ENCODE results near the gene SHH. TPM values are rescaled to one million over a fixed set of nuclear protein-coding genes. Genes with fewer than 3 reads are reported as not detected.

Gene SHH
- total RNA-seq, 1 donor from 2014 or later, result 0.16 TPM

DNA sequence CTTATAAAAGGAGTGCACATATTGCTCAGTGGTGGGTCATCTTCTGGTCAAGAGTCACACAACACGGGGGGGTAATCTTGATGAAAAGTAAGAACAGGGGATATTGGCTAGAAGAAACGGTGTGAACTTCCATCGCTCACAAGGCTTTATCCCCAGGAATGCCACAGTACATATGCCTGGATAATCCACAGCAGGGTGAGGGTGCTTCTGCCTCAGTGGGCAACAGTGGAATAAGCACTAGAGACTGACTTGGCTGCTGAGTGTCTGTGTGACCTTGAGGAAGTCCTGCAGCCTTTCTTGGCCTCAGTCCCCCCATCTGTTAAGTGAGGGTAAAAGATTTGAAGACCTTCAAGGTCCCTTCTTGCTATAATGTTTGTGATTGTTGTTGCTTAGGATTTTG, 44.9 kb upstream of the SHH start:
- Histone ChIP-seq H3K4me3 (ENCODE audit: insufficient read depth, low read depth, low read length) (no peak overlapping the region), H3K9ac (ENCODE audit: low read length) (no peak overlapping the region), H4K20me1 (ENCODE audit: insufficient read depth, low read length) (no peaks in the 10 kb centered on the region), H3K4me2 (ENCODE audit: low read length) (no peak overlapping the region), H3K27ac (ENCODE audit: low read depth, low read length) (no peak overlapping the region), H3K79me2 (ENCODE audit: insufficient read depth, low read length) (no peaks in the 10 kb centered on the region), H3K9me3 (ENCODE audit: insufficient read depth, low read depth, low read length) (no peaks in the 10 kb centered on the region), H3K27me3 (ENCODE audit: insufficient read depth, low read length) (peaks cover 15% of the 10 kb centered on the region), H3K36me3 (ENCODE audit: insufficient read depth, low read length) (no peaks in the 10 kb centered on the region), H3K4me1 (ENCODE audit: insufficient read depth, low read length) (peaks cover 3% of the 10 kb centered on the region), H2AFZ (ENCODE audit: low read depth, low read length) (no peak overlapping the region)
- TF ChIP-seq EZH2 (IDR thresholded peaks at IDR 0.05; ENCODE audit: insufficient read depth, low read length), result no peak
- TF ChIP-seq, protein P1, sequence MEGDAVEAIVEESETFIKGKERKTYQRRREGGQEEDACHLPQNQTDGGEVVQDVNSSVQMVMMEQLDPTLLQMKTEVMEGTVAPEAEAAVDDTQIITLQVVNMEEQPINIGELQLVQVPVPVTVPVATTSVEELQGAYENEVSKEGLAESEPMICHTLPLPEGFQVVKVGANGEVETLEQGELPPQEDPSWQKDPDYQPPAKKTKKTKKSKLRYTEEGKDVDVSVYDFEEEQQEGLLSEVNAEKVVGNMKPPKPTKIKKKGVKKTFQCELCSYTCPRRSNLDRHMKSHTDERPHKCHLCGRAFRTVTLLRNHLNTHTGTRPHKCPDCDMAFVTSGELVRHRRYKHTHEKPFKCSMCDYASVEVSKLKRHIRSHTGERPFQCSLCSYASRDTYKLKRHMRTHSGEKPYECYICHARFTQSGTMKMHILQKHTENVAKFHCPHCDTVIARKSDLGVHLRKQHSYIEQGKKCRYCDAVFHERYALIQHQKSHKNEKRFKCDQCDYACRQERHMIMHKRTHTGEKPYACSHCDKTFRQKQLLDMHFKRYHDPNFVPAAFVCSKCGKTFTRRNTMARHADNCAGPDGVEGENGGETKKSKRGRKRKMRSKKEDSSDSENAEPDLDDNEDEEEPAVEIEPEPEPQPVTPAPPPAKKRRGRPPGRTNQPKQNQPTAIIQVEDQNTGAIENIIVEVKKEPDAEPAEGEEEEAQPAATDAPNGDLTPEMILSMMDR (IDR thresholded peaks at IDR 0.05; ENCODE audit: insufficient read depth, low read depth, low read length), result no peak
- Mint-ChIP-seq H3K4me3 (ENCODE audit: unreplicated experiment) (no peak overlapping the region), H3K9me3 (ENCODE audit: unreplicated experiment) (no peaks in the 10 kb centered on the region), H3K27me3 (ENCODE audit: low read depth, unreplicated experiment) (peaks cover 13% of the 10 kb centered on the region), H3K27ac (ENCODE audit: unreplicated experiment) (no peak overlapping the region), H3K36me3 (ENCODE audit: low read depth, unreplicated experiment) (no peaks in the 10 kb centered on the region), H3K4me1 (ENCODE audit: low read depth, unreplicated experiment) (no peaks in the 10 kb centered on the region)
- no peak for DNase-seq (ENCODE audit: low read depth)
- FAIRE-seq, result no peak

DNA sequence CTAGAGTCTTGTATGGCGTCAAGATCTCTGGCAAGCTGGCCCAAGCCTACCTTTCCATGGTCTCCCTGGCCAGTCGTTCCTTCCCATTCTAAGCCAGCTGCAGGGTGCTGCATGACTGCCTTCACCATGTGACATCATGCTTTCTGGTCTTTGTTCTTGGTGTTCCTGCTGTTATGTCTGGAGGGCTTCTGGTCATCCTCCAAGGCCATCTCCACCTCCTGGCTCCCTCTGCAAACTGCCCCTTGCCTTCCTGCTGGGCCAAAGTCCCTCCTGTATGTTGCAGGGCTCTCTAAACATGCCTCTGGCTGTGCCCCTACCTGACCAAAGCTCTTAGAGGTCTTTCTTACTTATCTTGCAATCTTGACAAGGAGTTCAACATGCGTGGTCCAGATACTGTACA, 44.4 kb upstream of the SHH start:
- DNase-seq (ENCODE audit: low read depth), result no peak
- H3K4me2 ChIP-seq (ENCODE audit: low read length), result no peak overlapping the region
- H3K9ac ChIP-seq (ENCODE audit: low read length), result no peak overlapping the region
- FAIRE-seq, result no peak
- no peak overlapping the region for H3K27ac Mint-ChIP-seq (ENCODE audit: unreplicated experiment)
- peaks cover 9% of the 10 kb centered on the region for H3K27me3 Mint-ChIP-seq (ENCODE audit: low read depth, unreplicated experiment)
- peaks cover 3% of the 10 kb centered on the region for H3K4me1 ChIP-seq (ENCODE audit: insufficient read depth, low read length)
- H2AFZ ChIP-seq (ENCODE audit: low read depth, low read length), result no peak overlapping the region
- no peak overlapping the region for H3K4me3 ChIP-seq (ENCODE audit: insufficient read depth, low read depth, low read length)
- no peaks in the 10 kb centered on the region for H3K36me3 ChIP-seq (ENCODE audit: insufficient read depth, low read length)
- peaks cover 15% of the 10 kb centered on the region for H3K27me3 ChIP-seq (ENCODE audit: insufficient read depth, low read length)
- no peaks in the 10 kb centered on the region for H3K9me3 ChIP-seq (ENCODE audit: insufficient read depth, low read depth, low read length)
- H3K79me2 ChIP-seq (ENCODE audit: insufficient read depth, low read length), result no peaks in the 10 kb centered on the region
- H4K20me1 ChIP-seq (ENCODE audit: insufficient read depth, low read length), result no peaks in the 10 kb centered on the region
- H3K4me1 Mint-ChIP-seq (ENCODE audit: low read depth, unreplicated experiment), result no peaks in the 10 kb centered on the region
- no peaks in the 10 kb centered on the region for H3K36me3 Mint-ChIP-seq (ENCODE audit: low read depth, unreplicated experiment)
- H3K4me3 Mint-ChIP-seq (ENCODE audit: unreplicated experiment), result no peak overlapping the region
- TF ChIP-seq, protein P1 (IDR thresholded peaks at IDR 0.05; ENCODE audit: insufficient read depth, low read depth, low read length), result no peak
- H3K27ac ChIP-seq (ENCODE audit: low read depth, low read length), result no peak overlapping the region
- no peaks in the 10 kb centered on the region for H3K9me3 Mint-ChIP-seq (ENCODE audit: unreplicated experiment)

DNA sequence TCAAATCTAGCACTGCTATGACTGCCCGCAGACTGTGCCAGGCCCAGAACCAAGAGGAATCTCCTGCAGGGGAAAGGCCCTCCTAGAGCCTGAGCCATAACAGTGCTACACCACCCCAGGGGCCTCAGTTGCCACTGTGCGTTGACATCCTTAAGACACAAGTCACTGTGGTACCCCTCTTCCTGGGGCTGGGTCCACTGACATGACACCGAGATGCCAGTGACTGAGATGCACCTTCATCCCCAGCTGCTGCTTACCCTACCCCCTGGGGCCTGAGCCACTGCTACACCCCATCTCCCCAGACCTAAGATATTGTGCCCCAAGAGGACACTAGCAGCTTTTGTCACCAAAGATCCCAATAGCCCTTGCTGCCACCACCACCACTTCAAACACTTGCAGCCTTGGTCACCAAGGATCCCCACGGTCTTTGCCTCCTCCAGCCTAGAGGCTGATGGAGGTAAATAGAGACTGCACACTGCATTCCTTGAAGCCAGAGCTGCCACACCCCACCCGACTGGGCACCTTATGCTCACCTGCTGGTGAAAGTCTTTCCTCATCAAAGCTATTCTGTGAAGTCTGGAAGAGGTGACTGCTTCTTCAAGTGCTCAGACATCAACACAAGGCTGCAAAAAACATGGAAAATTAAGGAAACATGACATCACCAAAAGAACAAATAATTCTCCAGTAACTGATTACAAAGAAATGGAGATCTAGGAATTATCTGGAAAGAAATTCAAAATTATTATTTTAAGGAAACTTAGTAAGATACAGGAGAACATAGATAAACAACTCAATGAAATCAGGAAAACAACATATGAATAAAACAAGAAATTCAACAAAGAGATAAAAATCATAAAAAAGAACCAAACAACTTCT, 40.4 kb upstream of the SHH start:
- TF ChIP-seq, protein P1 (IDR thresholded peaks at IDR 0.05; ENCODE audit: insufficient read depth, low read depth, low read length), result no peak
- no peak for TF ChIP-seq EZH2 (IDR thresholded peaks at IDR 0.05; ENCODE audit: insufficient read depth, low read length)
- Histone ChIP-seq H3K36me3 (ENCODE audit: insufficient read depth, low read length) (no peaks in the 10 kb centered on the region), H3K4me3 (ENCODE audit: insufficient read depth, low read depth, low read length) (no peak overlapping the region), H2AFZ (ENCODE audit: low read depth, low read length) (no peak overlapping the region), H3K4me2 (ENCODE audit: low read length) (no peak overlapping the region), H3K9me3 (ENCODE audit: insufficient read depth, low read depth, low read length) (no peaks in the 10 kb centered on the region), H3K4me1 (ENCODE audit: insufficient read depth, low read length) (no peaks in the 10 kb centered on the region), H3K27ac (ENCODE audit: low read depth, low read length) (no peak overlapping the region), H3K9ac (ENCODE audit: low read length) (no peak overlapping the region), H3K27me3 (ENCODE audit: insufficient read depth, low read length) (peaks cover 3% of the 10 kb centered on the region), H3K79me2 (ENCODE audit: insufficient read depth, low read length) (no peaks in the 10 kb centered on the region), H4K20me1 (ENCODE audit: insufficient read depth, low read length) (no peaks in the 10 kb centered on the region)
- FAIRE-seq, result no peak
- no peaks in the 10 kb centered on the region for H3K4me1 Mint-ChIP-seq (ENCODE audit: low read depth, unreplicated experiment)
- H3K4me3 Mint-ChIP-seq (ENCODE audit: unreplicated experiment), result no peak overlapping the region
- H3K9me3 Mint-ChIP-seq (ENCODE audit: unreplicated experiment), result no peaks in the 10 kb centered on the region
- H3K36me3 Mint-ChIP-seq (ENCODE audit: low read depth, unreplicated experiment), result no peaks in the 10 kb centered on the region
- no peak for DNase-seq (ENCODE audit: low read depth)
- no peak overlapping the region for H3K27ac Mint-ChIP-seq (ENCODE audit: unreplicated experiment)
- H3K27me3 Mint-ChIP-seq (ENCODE audit: low read depth, unreplicated experiment), result peaks cover 32% of the 10 kb centered on the region
